HUES48 (cell line): Measurements from ENCODE around the gene UNC79.
A peak's percentile ranks its signal among the peaks of the same experiment; 100 is the strongest.
"Not testable (repeated sequence)": the region's sequence is repeated elsewhere in the genome, so short reads cannot be mapped to it uniquely, and the experiment has no call there.

ENCODE experiments used
- H3K27ac ChIP-seq: one replicate; pipeline ENCODE4 v1.7.0; 2013; ENCODE audit warnings: low read depth, low read length, inconsistent platforms
- H3K27me3 ChIP-seq: 2 replicates; pipeline ENCODE4 v1.6.1; 2013; ENCODE audit warnings: mild to moderate bottlenecking, low read length; ENCODE audit not compliant: control insufficient read depth, insufficient read depth
- H3K36me3 ChIP-seq: 2 replicates; pipeline ENCODE4 v1.6.1; 2013; ENCODE audit warnings: low read length; ENCODE audit not compliant: control insufficient read depth, insufficient read depth
- H3K4me1 ChIP-seq: 2 replicates; pipeline ENCODE4 v1.6.1; 2013; ENCODE audit warnings: mild to moderate bottlenecking, low read length; ENCODE audit not compliant: control insufficient read depth, insufficient read depth
- H3K4me3 ChIP-seq: 2 replicates; pipeline ENCODE4 v1.5.1; 2013; ENCODE audit warnings: mild to moderate bottlenecking, low read depth, low read length
- H3K9ac ChIP-seq: 2 replicates; pipeline ENCODE4 v1.6.1; 2013; ENCODE audit warnings: mild to moderate bottlenecking, low read depth, low read length, moderate library complexity
- H3K9me3 ChIP-seq: 2 replicates; pipeline ENCODE4 v1.6.1; 2013; ENCODE audit warnings: low read length; ENCODE audit not compliant: control insufficient read depth, insufficient read depth

UNC79 gene

GRCh38 chr14:93490001-93490400 lies 59.3 kb downstream of the UNC79 start:
- no peaks in the 10 kb centered on the region for H3K4me1 ChIP-seq
- no peaks in the 10 kb centered on the region for H3K27me3 ChIP-seq
- no peak overlapping the region for H3K4me3 ChIP-seq
- H3K9me3 ChIP-seq = no peaks in the 10 kb centered on the region
- H3K36me3 ChIP-seq = no peaks in the 10 kb centered on the region
- no peak overlapping the region for H3K9ac ChIP-seq
- H3K27ac ChIP-seq = no peak overlapping the region

- H3K4me1 ChIP-seq = no peaks in the 10 kb centered on the region
- H3K4me3 ChIP-seq = no peak overlapping the region
- H3K9me3 ChIP-seq = no peaks in the 10 kb centered on the region
- no peak overlapping the region for H3K9ac ChIP-seq
- no peaks in the 10 kb centered on the region for H3K27me3 ChIP-seq
- H3K36me3 ChIP-seq = no peaks in the 10 kb centered on the region
- H3K27ac ChIP-seq = no peak overlapping the region
These were observed 62.3 kb downstream of the UNC79 start for GRCh38 chr14:93493054-93493453.

- not testable (repeated sequence) for H3K36me3 ChIP-seq, H3K4me3 ChIP-seq, H3K9ac ChIP-seq, H3K27me3 ChIP-seq, H3K4me1 ChIP-seq, H3K9me3 ChIP-seq, H3K27ac ChIP-seq
These were observed 62.9 kb downstream of the UNC79 start for GRCh38 chr14:93493622-93494021.

- no peak overlapping the region for H3K4me3 ChIP-seq
- H3K36me3 ChIP-seq = no peaks in the 10 kb centered on the region
- H3K4me1 ChIP-seq = no peaks in the 10 kb centered on the region
- no peaks in the 10 kb centered on the region for H3K27me3 ChIP-seq
- H3K27ac ChIP-seq = no peak overlapping the region
- no peak overlapping the region for H3K9ac ChIP-seq
- H3K9me3 ChIP-seq = no peaks in the 10 kb centered on the region
These were observed 66.4 kb downstream of the UNC79 start for GRCh38 chr14:93496856-93497741.

- Histone ChIP-seq H3K4me3 (no peak overlapping the region), H3K9me3 (peaks cover 22% of the 10 kb centered on the region), H3K9ac (no peak overlapping the region), H3K27me3 (no peaks in the 10 kb centered on the region), H3K36me3 (no peaks in the 10 kb centered on the region), H3K4me1 (no peaks in the 10 kb centered on the region), H3K27ac (no peak overlapping the region)
These were observed 79.3 kb downstream of the UNC79 start for GRCh38 chr14:93510056-93510455.

GRCh38 chr14:93511001-93511400 lies 80.3 kb downstream of the UNC79 start:
- H3K36me3 ChIP-seq = no peaks in the 10 kb centered on the region
- no peak overlapping the region for H3K4me3 ChIP-seq
- no peak overlapping the region for H3K9ac ChIP-seq
- no peaks in the 10 kb centered on the region for H3K27me3 ChIP-seq
- peaks cover 22% of the 10 kb centered on the region for H3K9me3 ChIP-seq
- no peak overlapping the region for H3K27ac ChIP-seq
- H3K4me1 ChIP-seq = no peaks in the 10 kb centered on the region

- peaks cover 49% of the 10 kb centered on the region for H3K9me3 ChIP-seq
- H3K4me3 ChIP-seq = no peak overlapping the region
- no peaks in the 10 kb centered on the region for H3K4me1 ChIP-seq
- H3K27ac ChIP-seq = no peak overlapping the region
- no peaks in the 10 kb centered on the region for H3K27me3 ChIP-seq
- no peaks in the 10 kb centered on the region for H3K36me3 ChIP-seq
- no peak overlapping the region for H3K9ac ChIP-seq
These were observed 89.4 kb downstream of the UNC79 start for GRCh38 chr14:93520053-93520607.

GRCh38 chr14:93522221-93522620 lies 91.5 kb downstream of the UNC79 start:
- H3K27ac ChIP-seq = no peak overlapping the region
- H3K4me1 ChIP-seq = peaks cover 19% of the 10 kb centered on the region; the same call in 1 of the 2 replicates
- no peaks in the 10 kb centered on the region for H3K27me3 ChIP-seq
- H3K36me3 ChIP-seq = no peaks in the 10 kb centered on the region
- H3K9me3 ChIP-seq = peaks cover 49% of the 10 kb centered on the region
- H3K9ac ChIP-seq = no peak overlapping the region
- H3K4me3 ChIP-seq = no peak overlapping the region

- Histone ChIP-seq H3K9me3 (peaks cover 21% of the 10 kb centered on the region), H3K4me1 (peaks cover 28% of the 10 kb centered on the region; the same call in 1 of the 2 replicates)
- H3K27ac ChIP-seq, H3K4me3 ChIP-seq, H3K36me3 ChIP-seq, H3K27me3 ChIP-seq, H3K9ac ChIP-seq: not testable (repeated sequence)
These were observed 94.5 kb downstream of the UNC79 start for GRCh38 chr14:93525216-93525615.

GRCh38 chr14:93525696-93526451 lies 95.1 kb downstream of the UNC79 start:
- Histone ChIP-seq H3K9me3 (peaks cover 15% of the 10 kb centered on the region), H3K9ac (no peak overlapping the region), H3K4me1 (peaks cover 28% of the 10 kb centered on the region; the same call in 1 of the 2 replicates), H3K36me3 (no peaks in the 10 kb centered on the region), H3K27me3 (no peaks in the 10 kb centered on the region), H3K4me3 (no peak overlapping the region), H3K27ac (peak overlapping the region; percentile 48)

- H3K4me1 ChIP-seq = peaks cover 28% of the 10 kb centered on the region; the same call in 1 of the 2 replicates
- H3K9me3 ChIP-seq = peaks cover 5% of the 10 kb centered on the region; the same call in 1 of the 2 replicates
- no peak overlapping the region for H3K27ac ChIP-seq
- H3K9ac ChIP-seq = no peak overlapping the region
- no peaks in the 10 kb centered on the region for H3K27me3 ChIP-seq
- H3K4me3 ChIP-seq = no peak overlapping the region
- H3K36me3 ChIP-seq = no peaks in the 10 kb centered on the region
These were observed 96.5 kb downstream of the UNC79 start for GRCh38 chr14:93527203-93527607.
